Measurements from ENCODE around the gene TMC2.
A peak's percentile ranks its signal among the peaks of the same experiment; 100 is the strongest.

Gene TMC2

GRCh38 chr20:2538931-2539720 is 2.8 kb downstream of the TMC2 start:
- Histone ChIP-seq H3K27ac (replicated peaks; ENCODE audit: low read length) (no peak overlapping the region), H3K14ac (ENCODE audit: low read length) (no peak overlapping the region), H2BK120ac (ENCODE audit: low read depth, low read length) (no peak overlapping the region), H2BK15ac (ENCODE audit: low read length) (no peak overlapping the region), H2AK5ac (ENCODE audit: low read depth, low read length) (no peak overlapping the region), H3K27me3 (ENCODE audit: control insufficient read depth in 3 of 3, insufficient read depth in 3 of 3, low read depth in 1 of 3, low read length in 3 of 3) (peaks cover 0 to 27% (median 0%) of the 10 kb centered on the region in 3 experiments), H3K23ac (ENCODE audit: low read depth, low read length, poor library complexity) (no peak overlapping the region), H3K9ac (ENCODE audit: low read depth, low read length, poor library complexity) (no peak overlapping the region), H3K18ac (ENCODE audit: low read length) (no peak overlapping the region), H2BK5ac (ENCODE audit: low read length) (no peak overlapping the region), H3K4me2 (ENCODE audit: insufficient read depth, low read length, poor library complexity, severe bottlenecking) (no peak overlapping the region), H3K9me3 (replicated peaks in 1 of 2; ENCODE audit: control insufficient read depth in 2 of 2, insufficient read depth in 1 of 2, low read depth in 1 of 2, low read length in 2 of 2) (no peaks in the 10 kb centered on the region), H3K36me3 (replicated peaks in 1 of 2; ENCODE audit: control insufficient read depth in 2 of 2, insufficient read depth in 2 of 2, low read length in 2 of 2) (no peaks in the 10 kb centered on the region), H3K79me1 (ENCODE audit: low read depth, low read length) (no peaks in the 10 kb centered on the region), H3K4me3 (ENCODE audit: low read length in 2 of 2) (no peak overlapping the region), H3K4ac (ENCODE audit: low read length) (no peak overlapping the region), H3K4me1 (ENCODE audit: control insufficient read depth in 2 of 2, insufficient read depth in 1 of 2, low read depth in 1 of 2, low read length in 2 of 2) (peaks cover 12 to 20% of the 10 kb centered on the region in 2 donors), H4K91ac (ENCODE audit: low read depth, low read length, poor library complexity) (no peak overlapping the region), H2AFZ (ENCODE audit: low read length) (peak overlapping the region; percentile 25), H2BK12ac (ENCODE audit: low read length) (no peak overlapping the region), H4K8ac (ENCODE audit: low read depth, low read length) (no peak overlapping the region)
- WGBS, 2 donors (ENCODE audit: extremely low coverage in 2 of 2, insufficient read length in 2 of 2, insufficient replicate concordance in 1 of 2), result no CpG with 5 or more reads among the region's 8 CpGs
- DNase-seq (ENCODE audit: low spot score), result no peak

- no CpG with 5 or more reads among the region's 2 CpGs for WGBS, 2 donors (ENCODE audit: extremely low coverage in 2 of 2, insufficient read length in 2 of 2, insufficient replicate concordance in 1 of 2)
- no peak overlapping the region for H2AK5ac ChIP-seq (ENCODE audit: low read depth, low read length)
Observed at GRCh38 chr20:2541940-2542339, 5.6 kb downstream of the TMC2 start.

GRCh38 chr20:2542361-2542760 is 6.0 kb downstream of the TMC2 start:
- no peak overlapping the region for H2AK5ac ChIP-seq (ENCODE audit: low read depth, low read length)
- H3K14ac ChIP-seq (ENCODE audit: low read length), result no peak overlapping the region
- H4K8ac ChIP-seq (ENCODE audit: low read depth, low read length), result no peak overlapping the region
- H3K18ac ChIP-seq (ENCODE audit: low read length), result no peak overlapping the region
- no peak for DNase-seq (ENCODE audit: low spot score)
- H3K4me1 ChIP-seq (ENCODE audit: control insufficient read depth in 2 of 2, insufficient read depth in 1 of 2, low read depth in 1 of 2, low read length in 2 of 2), result peaks cover 0 to 6% of the 10 kb centered on the region in 2 donors
- H3K23ac ChIP-seq (ENCODE audit: low read depth, low read length, poor library complexity), result no peak overlapping the region
- no peaks in the 10 kb centered on the region for H3K36me3 ChIP-seq (replicated peaks in 1 of 2; ENCODE audit: control insufficient read depth in 2 of 2, insufficient read depth in 2 of 2, low read length in 2 of 2)
- no peak overlapping the region for H3K27ac ChIP-seq (replicated peaks; ENCODE audit: low read length)
- H2BK15ac ChIP-seq (ENCODE audit: low read length), result no peak overlapping the region
- no peak overlapping the region for H2BK120ac ChIP-seq (ENCODE audit: low read depth, low read length)
- no peak overlapping the region for H3K9ac ChIP-seq (ENCODE audit: low read depth, low read length, poor library complexity)
- no peak overlapping the region for H2BK12ac ChIP-seq (ENCODE audit: low read length)
- H3K79me1 ChIP-seq (ENCODE audit: low read depth, low read length), result no peaks in the 10 kb centered on the region
- H3K4me2 ChIP-seq (ENCODE audit: insufficient read depth, low read length, poor library complexity, severe bottlenecking), result no peak overlapping the region
- H2AFZ ChIP-seq (ENCODE audit: low read length), result no peak overlapping the region
- no peak overlapping the region for H3K4ac ChIP-seq (ENCODE audit: low read length)
- peaks cover 0 to 35% (median 0%) of the 10 kb centered on the region in 3 experiments for H3K27me3 ChIP-seq (ENCODE audit: control insufficient read depth in 3 of 3, insufficient read depth in 3 of 3, low read depth in 1 of 3, low read length in 3 of 3)
- no peak overlapping the region for H3K4me3 ChIP-seq (ENCODE audit: low read length in 2 of 2)
- no peak overlapping the region for H4K91ac ChIP-seq (ENCODE audit: low read depth, low read length, poor library complexity)
- WGBS, 2 donors (ENCODE audit: extremely low coverage in 2 of 2, insufficient read length in 2 of 2, insufficient replicate concordance in 1 of 2), result no CpG with 5 or more reads among the region's 4 CpGs
- H3K9me3 ChIP-seq (replicated peaks in 1 of 2; ENCODE audit: control insufficient read depth in 2 of 2, insufficient read depth in 1 of 2, low read depth in 1 of 2, low read length in 2 of 2), result no peaks in the 10 kb centered on the region
- no peak overlapping the region for H2BK5ac ChIP-seq (ENCODE audit: low read length)

More at GRCh38 chr20:2541940-2542339, 5.6 kb downstream of the TMC2 start:
- Histone ChIP-seq H2BK15ac (ENCODE audit: low read length) (no peak overlapping the region), H3K79me1 (ENCODE audit: low read depth, low read length) (no peaks in the 10 kb centered on the region), H2BK5ac (ENCODE audit: low read length) (no peak overlapping the region), H3K9ac (ENCODE audit: low read depth, low read length, poor library complexity) (no peak overlapping the region), H4K91ac (ENCODE audit: low read depth, low read length, poor library complexity) (no peak overlapping the region), H3K4ac (ENCODE audit: low read length) (no peak overlapping the region), H3K18ac (ENCODE audit: low read length) (no peak overlapping the region), H3K4me1 (ENCODE audit: control insufficient read depth in 2 of 2, insufficient read depth in 1 of 2, low read depth in 1 of 2, low read length in 2 of 2) (peaks cover 0 to 6% of the 10 kb centered on the region in 2 donors), H3K4me3 (ENCODE audit: low read length in 2 of 2) (no peak overlapping the region), H2AFZ (ENCODE audit: low read length) (no peak overlapping the region), H3K9me3 (replicated peaks in 1 of 2; ENCODE audit: control insufficient read depth in 2 of 2, insufficient read depth in 1 of 2, low read depth in 1 of 2, low read length in 2 of 2) (no peaks in the 10 kb centered on the region), H3K14ac (ENCODE audit: low read length) (no peak overlapping the region), H3K27me3 (ENCODE audit: control insufficient read depth in 3 of 3, insufficient read depth in 3 of 3, low read depth in 1 of 3, low read length in 3 of 3) (peaks cover 0 to 31% (median 0%) of the 10 kb centered on the region in 3 experiments), H2BK120ac (ENCODE audit: low read depth, low read length) (no peak overlapping the region), H3K4me2 (ENCODE audit: insufficient read depth, low read length, poor library complexity, severe bottlenecking) (no peak overlapping the region), H3K23ac (ENCODE audit: low read depth, low read length, poor library complexity) (no peak overlapping the region), H3K36me3 (replicated peaks in 1 of 2; ENCODE audit: control insufficient read depth in 2 of 2, insufficient read depth in 2 of 2, low read length in 2 of 2) (no peaks in the 10 kb centered on the region), H3K27ac (replicated peaks; ENCODE audit: low read length) (no peak overlapping the region), H4K8ac (ENCODE audit: low read depth, low read length) (no peak overlapping the region), H2BK12ac (ENCODE audit: low read length) (no peak overlapping the region)
- no peak for DNase-seq (ENCODE audit: low spot score)

DNA sequence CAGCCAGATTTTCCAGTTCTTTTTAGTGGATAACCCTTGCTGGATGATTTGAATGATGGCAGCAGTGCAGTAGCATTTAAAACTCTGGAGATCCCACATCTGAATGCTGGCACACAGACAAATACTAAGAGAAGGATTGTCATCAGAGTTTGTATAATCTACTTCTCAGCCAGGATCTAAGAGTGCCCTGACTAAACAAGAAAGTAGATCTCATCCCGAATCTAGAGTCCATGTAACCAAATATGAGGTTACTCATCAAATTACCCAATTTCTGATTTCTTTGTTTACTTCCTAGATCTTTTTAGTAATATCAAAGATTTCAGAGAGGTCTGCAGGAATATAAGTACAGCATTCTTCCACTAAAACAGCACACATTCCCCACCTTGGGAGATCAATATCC is 7.8 kb downstream of the TMC2 start:
- Histone ChIP-seq H4K8ac (ENCODE audit: low read depth, low read length) (no peak overlapping the region), H2BK5ac (ENCODE audit: low read length) (no peak overlapping the region), H3K36me3 (replicated peaks in 1 of 2; ENCODE audit: control insufficient read depth in 2 of 2, insufficient read depth in 2 of 2, low read length in 2 of 2) (no peaks in the 10 kb centered on the region), H2AK5ac (ENCODE audit: low read depth, low read length) (no peak overlapping the region), H3K4ac (ENCODE audit: low read length) (no peak overlapping the region), H2BK15ac (ENCODE audit: low read length) (no peak overlapping the region), H3K23ac (ENCODE audit: low read depth, low read length, poor library complexity) (no peak overlapping the region), H3K18ac (ENCODE audit: low read length) (no peak overlapping the region), H3K14ac (ENCODE audit: low read length) (no peak overlapping the region), H3K79me1 (ENCODE audit: low read depth, low read length) (no peaks in the 10 kb centered on the region), H3K27ac (replicated peaks; ENCODE audit: low read length) (no peak overlapping the region), H3K9me3 (replicated peaks in 1 of 2; ENCODE audit: control insufficient read depth in 2 of 2, insufficient read depth in 1 of 2, low read depth in 1 of 2, low read length in 2 of 2) (no peaks in the 10 kb centered on the region), H3K4me2 (ENCODE audit: insufficient read depth, low read length, poor library complexity, severe bottlenecking) (no peak overlapping the region), H3K4me3 (ENCODE audit: low read length in 2 of 2) (no peak overlapping the region), H2AFZ (ENCODE audit: low read length) (no peak overlapping the region), H4K91ac (ENCODE audit: low read depth, low read length, poor library complexity) (no peak overlapping the region), H3K9ac (ENCODE audit: low read depth, low read length, poor library complexity) (no peak overlapping the region), H2BK12ac (ENCODE audit: low read length) (no peak overlapping the region), H2BK120ac (ENCODE audit: low read depth, low read length) (no peak overlapping the region), H3K4me1 (ENCODE audit: control insufficient read depth in 2 of 2, insufficient read depth in 1 of 2, low read depth in 1 of 2, low read length in 2 of 2) (peaks cover 0 to 5% of the 10 kb centered on the region in 2 donors), H3K27me3 (ENCODE audit: control insufficient read depth in 3 of 3, insufficient read depth in 3 of 3, low read depth in 1 of 3, low read length in 3 of 3) (peaks cover 0 to 30% (median 0%) of the 10 kb centered on the region in 3 experiments)
- DNase-seq (ENCODE audit: low spot score), result no peak
- WGBS, 2 donors (ENCODE audit: extremely low coverage in 2 of 2, insufficient read length in 2 of 2, insufficient replicate concordance in 1 of 2), result no CpG with 5 or more reads among the region's 1 CpG

All from neuronal stem cell (in vitro differentiated cells).